Right lobe of liver (tissue), 6 donors: ENCODE data around the gene CEP164. TPM values are rescaled to one million over a fixed set of nuclear protein-coding genes. Genes with fewer than 3 reads are reported as not detected.

Source experiments
- ATAC-seq, 4 donors: fragments of 200-7000 bp; cut with Tn5 transposase; one replicate each; pipeline ENCODE4 v1.9.1; 2020; ENCODE audit warnings: mild to moderate bottlenecking in 4 of 4, moderate library complexity in 4 of 4
- DNase-seq, 3 donors: peaks; one replicate each; pipeline ENCODE4 v3.0.0-alpha.2; 2020
- H3K27ac ChIP-seq, 3 donors: fragments of 200-600 bp; one replicate each; pipeline ENCODE4 v1.8.0; 2022
- H3K27me3 ChIP-seq, 2 donors: fragments of 200-600 bp; one replicate each; pipeline ENCODE4 v1.8.0; 2022
- H3K36me3 ChIP-seq, 4 donors: fragments of 200-600 bp; sonication (generic) in 1 of 4; one replicate each; pipeline versions ENCODE4 v1.5.1 to v1.8.0; 2017 to 2022; ENCODE audit warnings: control low read depth in 1 of 4
- H3K4me1 ChIP-seq, 4 donors: fragments of 200-600 bp; sonication (generic) in 1 of 4; one replicate each; pipeline versions ENCODE4 v1.5.1 to v1.8.0; 2017 to 2022; ENCODE audit warnings: control low read depth in 1 of 4
- H3K4me3 ChIP-seq, 3 donors: fragments of 200-600 bp; one replicate each; pipeline ENCODE4 v1.8.0; 2022
- H3K9me3 ChIP-seq, 4 donors: fragments of 200-600 bp; sonication (generic) in 1 of 4; one replicate each; pipeline versions ENCODE4 v1.5.1 to v1.8.0; 2017 to 2022; ENCODE audit warnings: control low read depth in 1 of 4
- CTCF ChIP-seq, 4 donors: fragments of 200-600 bp in 3 of 4; fragments of 450-650 bp in 1 of 4; IDR thresholded peaks; one replicate each; pipeline versions ENCODE4 v1.5.1 to v1.8.0; 2016 to 2022; ENCODE audit warnings: antibody characterized with exemption in 4 of 4, mild to moderate bottlenecking in 2 of 4
- POLR2A ChIP-seq: fragments of 450-650 bp; IDR thresholded peaks from one replicate; pipeline ENCODE4 v1.6.1; 2017; ENCODE audit warnings: antibody characterized with exemption, mild to moderate bottlenecking
- WGBS: methylation state at CpG from one replicate; pipeline ENCODE4 v1.1.6; 2018; ENCODE audit warnings: low coverage, low lambda C conversion rate; ENCODE audit not compliant: insufficient coverage; ENCODE audit errors: missing lambda C conversion rate; 5-methylcytosine and 5-hydroxymethylcytosine counted together
- intact Hi-C, 2 donors: fragments of 100-400 bp; cut with DNase I; formaldehyde crosslinking; loops; one replicate each; pipeline versions ENCODE4 v1.11.2 to v1.14.1; 2022
- total RNA-seq, 6 experiments: library from RNA; depleted of rRNA in 2 of 6; stranded (reverse); fragments of >200 nt in 2 of 6; fragmentation: NEBNext Ultra II Directional in 3 of 6; extraction: Animal tissue kit (Norgen Biotek cat#: 25700) in 3 of 6; gene quantifications; one replicate each; pipeline versions ENCODE4 v1.1.0 to v1.2.4, GENCODE V29; 2016 to 2023
- donor health status: DM: no; HTN: yes; CAD: no.
- donor health status: DM: no; HTN: no; CAD: no.
- donor health status: DM: no; HTN: no; CAD: no.
- donor health status: DM: no; HTN: yes; CAD: no.
- donor health status: DM: no; HTN: yes; CAD: no.

The CEP164 gene
- total RNA-seq, 6 experiments from 2014 or later = 7.2 to 11.2 (median 8.6) TPM

DNA sequence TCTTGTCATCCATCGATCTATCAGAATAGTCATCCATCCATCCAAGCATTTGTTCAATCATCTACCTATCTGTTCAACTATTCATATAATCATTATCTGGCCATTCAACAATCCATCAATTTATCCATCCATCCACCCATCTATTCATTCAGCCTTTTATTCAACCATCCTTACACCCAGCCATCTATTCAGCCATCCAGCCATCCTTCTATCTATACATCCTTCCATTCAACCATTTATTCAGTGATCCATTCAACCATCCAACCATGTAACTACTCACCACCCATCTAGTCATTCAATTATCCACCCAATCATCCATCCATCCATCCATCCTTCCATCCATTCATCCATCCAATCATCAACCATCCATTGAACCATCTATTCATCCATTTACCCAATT lies 106.8 kb downstream of the CEP164 start:
- no peak for TF ChIP-seq CTCF (IDR thresholded peaks at IDR 0.05)
- no peak for TF ChIP-seq POLR2A
- Histone ChIP-seq H3K27me3 (no peaks in the 10 kb centered on the region), H3K9me3 (no peaks in the 10 kb centered on the region), H3K36me3 (no peaks in the 10 kb centered on the region), H3K4me1 (no peaks in the 10 kb centered on the region), H3K27ac (no peak overlapping the region), H3K4me3 (no peak overlapping the region)
- intact Hi-C loops = loop anchor here in 1 of 2 donors (10.0 kb wide), 1 partner anchor 370 kb away; no protein-coding TSS in a partner anchor
- DNase-seq = no peak
- ATAC-seq = no peak
- 100% methylated on average over 1 of the region's 1 CpG for WGBS

DNA sequence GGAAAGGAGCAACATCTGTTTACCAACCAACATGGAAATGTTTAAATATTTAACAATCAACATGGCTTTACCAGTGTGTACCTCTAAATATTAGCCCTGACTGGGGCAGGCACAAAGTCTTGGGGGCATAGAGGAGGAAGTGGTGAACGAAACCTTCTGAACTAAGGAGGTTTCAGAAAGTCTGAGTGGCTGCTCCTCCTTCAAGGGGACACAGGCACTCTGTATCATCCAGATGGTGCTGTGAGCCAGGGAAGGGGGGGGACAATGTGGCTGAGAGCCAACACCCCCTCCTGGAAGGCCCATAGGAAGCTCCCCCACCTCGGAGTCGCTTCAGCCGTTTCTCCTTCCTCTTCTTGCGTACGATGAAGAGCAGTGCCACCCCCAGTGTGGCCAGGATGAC lies 107.7 kb downstream of the CEP164 start:
- Histone ChIP-seq H3K4me1 (no peaks in the 10 kb centered on the region), H3K27ac (no peak overlapping the region), H3K27me3 (no peaks in the 10 kb centered on the region), H3K9me3 (no peaks in the 10 kb centered on the region), H3K36me3 (no peaks in the 10 kb centered on the region), H3K4me3 (no peak overlapping the region)
- 67% methylated on average over 1 of the region's 6 CpGs for WGBS
- TF ChIP-seq CTCF (IDR thresholded peaks at IDR 0.05) (no peak), POLR2A (no peak)
- intact Hi-C loops = loop anchor here in 1 of 2 donors (10.0 kb wide), 1 partner anchor 369 kb away; no protein-coding TSS in a partner anchor
- ATAC-seq = no peak
- DNase-seq = no peak

DNA sequence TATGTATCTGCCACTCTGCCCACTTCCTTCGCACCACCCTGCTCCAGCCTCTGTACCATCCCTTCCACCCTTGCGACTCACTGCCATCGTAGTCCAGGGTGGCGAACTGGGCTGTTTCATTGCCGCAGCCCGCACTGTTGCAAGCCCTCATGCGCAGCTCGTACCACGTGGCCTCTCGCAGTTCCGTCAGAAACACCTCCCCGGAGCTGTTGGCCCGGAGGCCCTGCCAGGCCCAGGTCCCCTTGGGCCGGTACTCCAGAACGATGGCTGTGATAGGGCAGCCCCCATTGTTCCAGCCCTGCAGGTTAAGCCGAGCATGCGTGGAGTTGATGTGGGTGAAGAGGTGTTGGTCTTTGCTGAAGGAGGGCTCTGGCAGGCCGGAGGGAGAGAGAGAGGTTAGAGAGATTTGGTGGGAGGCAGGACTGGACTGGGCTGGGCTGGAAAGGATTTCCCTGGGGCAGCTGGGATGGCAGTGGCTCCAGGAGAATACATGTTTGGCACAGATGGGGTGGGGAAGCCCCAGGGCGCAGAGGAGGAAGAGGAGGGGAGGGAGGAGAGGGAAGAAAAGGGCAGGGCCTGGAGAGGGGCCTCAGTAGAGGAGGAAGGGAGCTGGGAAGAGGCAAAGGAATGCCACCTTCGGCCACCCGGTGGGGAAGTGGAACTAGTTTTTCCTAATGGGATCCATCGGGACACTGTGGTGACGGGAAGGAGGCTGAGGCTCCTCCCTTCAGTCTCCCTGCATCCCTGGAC lies 109.6 kb downstream of the CEP164 start:
- H3K27ac ChIP-seq = no peak overlapping the region
- H3K4me1 ChIP-seq = no peaks in the 10 kb centered on the region
- no peak for ATAC-seq
- H3K36me3 ChIP-seq = no peaks in the 10 kb centered on the region
- DNase-seq = no peak
- intact Hi-C loops = loop anchor here in 1 of 2 donors (10.0 kb wide), 1 partner anchor 368 kb away; no protein-coding TSS in a partner anchor
- no peak overlapping the region for H3K4me3 ChIP-seq
- H3K27me3 ChIP-seq = no peaks in the 10 kb centered on the region
- H3K9me3 ChIP-seq = no peaks in the 10 kb centered on the region
- TF ChIP-seq CTCF (IDR thresholded peaks at IDR 0.05) = no peak
- TF ChIP-seq POLR2A = no peak
- 78% methylated on average over 21 of the region's 23 CpGs for WGBS

- H3K36me3 ChIP-seq = no peaks in the 10 kb centered on the region
- no peaks in the 10 kb centered on the region for H3K27me3 ChIP-seq
- no peak overlapping the region for H3K4me3 ChIP-seq
- H3K4me1 ChIP-seq = no peaks in the 10 kb centered on the region
- H3K27ac ChIP-seq = no peak overlapping the region
- ATAC-seq (no peak), DNase-seq (no peak)
- H3K9me3 ChIP-seq = no peaks in the 10 kb centered on the region
- 90% methylated on average over 2 of the region's 14 CpGs for WGBS
- TF ChIP-seq CTCF (IDR thresholded peaks at IDR 0.05) = no peak
- intact Hi-C loops = loop anchor here in 1 of 2 donors (10.0 kb wide), 1 partner anchor 367 kb away; no protein-coding TSS in a partner anchor
Measured at GRCh38 chr11:117437791-117438130, 110.1 kb downstream of the CEP164 start.
